ENCODE results near the gene FRYL. TPM values are rescaled to one million over a fixed set of nuclear protein-coding genes. Genes with fewer than 3 reads are reported as not detected.
A peak's percentile ranks its signal among the peaks of the same experiment; 100 is the strongest.

Gene FRYL
- total and polyA plus RNA-seq, 2 of the 8 experiments (the other 6 are each of a cell fraction or from before 2014, with no cell fraction given) = 8.0 to 36.5 TPM

DNA sequence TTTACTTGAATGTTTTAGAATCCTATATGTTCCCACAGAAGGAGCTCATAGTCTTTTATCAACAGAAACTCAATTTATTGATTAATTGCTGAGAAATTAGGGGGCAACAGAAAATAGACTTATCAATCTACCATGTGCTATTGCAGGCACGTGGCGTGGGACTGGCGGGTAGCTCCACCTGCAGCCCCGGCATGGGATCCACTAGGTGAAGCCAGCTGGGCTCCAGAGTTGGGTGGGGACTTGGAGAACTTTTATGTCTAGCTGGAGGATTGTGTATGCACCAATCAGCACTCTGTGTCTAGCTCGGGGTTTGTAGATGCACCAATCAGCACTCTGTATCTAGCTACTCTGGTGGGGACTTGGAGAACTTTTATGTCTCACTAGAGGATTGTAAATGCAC is 47.5 kb upstream of the FRYL start:
- no peak for FAIRE-seq
- Histone ChIP-seq H3K27me3 (replicated peaks in 1 of 4; ENCODE audit: control insufficient read depth in 3 of 4, extremely low read depth in 1 of 4, insufficient read depth in 3 of 4, low read length in 3 of 4) (no peaks in the 10 kb centered on the region; a peak in 1 of 7 replicates), H4K8ac (ENCODE audit: extremely low read depth, insufficient read depth, low read length) (no peak overlapping the region), H3K4me3 (ENCODE audit: extremely low read depth in 1 of 4, insufficient read depth in 2 of 4, low read depth in 3 of 4, low read length in 4 of 4) (no peak overlapping the region), H3K27ac (ENCODE audit: low read depth, low read length) (no peak overlapping the region), H3K9me3 (ENCODE audit: insufficient read depth in 2 of 2, low read depth in 1 of 2, low read length in 1 of 2) (no peaks in the 10 kb centered on the region), H2BK15ac (ENCODE audit: low read length) (no peak overlapping the region), H2BK5ac (ENCODE audit: low read depth, low read length) (no peak overlapping the region), H3K36me3 (ENCODE audit: control insufficient read depth in 2 of 4, insufficient read depth in 4 of 4, low read length in 3 of 4) (peaks cover 0 to 5% (median 0%) of the 10 kb centered on the region in 4 experiments; a peak in 1 of 8 replicates), H3K14ac (ENCODE audit: insufficient read length) (no peak overlapping the region), H3K23me2 (ENCODE audit: low read depth, low read length) (0 out of 2 replicates have a peak, but pooled peaks cover 2% of the 10 kb centered on the region), H3K79me1 (ENCODE audit: low read depth, low read length) (no peaks in the 10 kb centered on the region), H3K18ac (ENCODE audit: extremely low read depth, low read length) (no peak overlapping the region), H3K4me2 (ENCODE audit: insufficient read depth in 1 of 2, low read depth in 2 of 2, low read length in 2 of 2) (no peak overlapping the region), H3K56ac (replicated peaks; ENCODE audit: insufficient read length, low read depth, low read length) (no peak overlapping the region), H2BK120ac (replicated peaks; ENCODE audit: low read depth, low read length) (no peak overlapping the region), H3K9ac (replicated peaks in 1 of 4; ENCODE audit: extremely low read depth in 1 of 4, low read depth in 3 of 4, low read length in 3 of 4) (no peak overlapping the region), H2BK12ac (ENCODE audit: low read depth, low read length) (no peak overlapping the region), H2AK5ac (ENCODE audit: low read depth, low read length) (no peak overlapping the region), H4K5ac (ENCODE audit: insufficient read length, low read depth, low read length) (no peak overlapping the region), H3K23ac (ENCODE audit: insufficient read length) (no peak overlapping the region), H3K4ac (replicated peaks; ENCODE audit: insufficient read length, low read depth, low read length) (no peak overlapping the region), H2AFZ (ENCODE audit: low read length) (no peak overlapping the region), H2BK20ac (ENCODE audit: low read length) (no peak overlapping the region), H3K79me2 (ENCODE audit: control insufficient read depth in 1 of 2, insufficient read depth in 2 of 2, low read length in 2 of 2) (peaks cover 9 to 16% of the 10 kb centered on the region in 2 experiments), H3K4me1 (replicated peaks in 1 of 4; ENCODE audit: control insufficient read depth in 3 of 4, insufficient read depth in 4 of 4, low read length in 3 of 4) (peaks cover 0 to 3% (median 1%) of the 10 kb centered on the region in 4 experiments; a peak in 2 of 7 replicates), H4K20me1 (replicated peaks in 1 of 2; ENCODE audit: control insufficient read depth in 1 of 2, insufficient read depth in 2 of 2, low read length in 2 of 2) (no peaks in the 10 kb centered on the region), H4K91ac (replicated peaks; ENCODE audit: insufficient read length, low read length) (no peak overlapping the region)
- DNase-seq (ENCODE audit: low read depth in 1 of 2, low spot score in 2 of 2) = no peak
- ChIA-PET POLR2A (ENCODE audit: partially characterized antibody) (interaction anchor here (1.4 to 1.7 kb wide), 2 partner anchors 10 to 30 kb away, joined by 3 to 6 read pairs; no protein-coding TSS in a partner anchor), CTCF (ENCODE audit: partially characterized antibody) (interaction anchor here (0.6 to 2.1 kb wide), 6 partner anchors 11 to 730 kb away, joined by 3 to 5 read pairs (median 3); no protein-coding TSS in a partner anchor)
- TF ChIP-seq, protein P1, sequence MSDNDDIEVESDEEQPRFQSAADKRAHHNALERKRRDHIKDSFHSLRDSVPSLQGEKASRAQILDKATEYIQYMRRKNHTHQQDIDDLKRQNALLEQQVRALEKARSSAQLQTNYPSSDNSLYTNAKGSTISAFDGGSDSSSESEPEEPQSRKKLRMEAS (IDR thresholded peaks at IDR 0.05) = no peak
- TF ChIP-seq EGR1 (IDR thresholded peaks at IDR 0.05; ENCODE audit: borderline replicate concordance, low read depth, low read length) (no peak), TCF12 (IDR thresholded peaks at IDR 0.05; ENCODE audit: low read depth, low read length) (no peak), RXRA (IDR thresholded peaks at IDR 0.05; ENCODE audit: insufficient read depth, low read depth, low read length) (no peak), ASH2L (IDR thresholded peaks at IDR 0.05; ENCODE audit: low read length) (no peak), NANOG (IDR thresholded peaks at IDR 0.05; ENCODE audit: insufficient read depth, low read depth, low read length, poor library complexity, severe bottlenecking) (no peak), PHF8 (conservative IDR thresholded peaks at IDR 0.05; ENCODE audit: low read depth, low read length) (no peak), CHD1 (IDR thresholded peaks at IDR 0.05; ENCODE audit: low read depth, low read length) (no peak), RAD21 (IDR thresholded peaks at IDR 0.05 in 1 of 2, conservative IDR thresholded peaks at IDR 0.05 in 1 of 2; ENCODE audit: low read depth in 2 of 2, low read length in 2 of 2) (peak in 1 of 2 experiments; percentile 23; a peak in 1 of 4 replicates)
- 97% methylated on average over 5 of the region's 5 CpGs; no CpG with 5 or more reads in 1 of the 2 experiments for WGBS, 2 experiments (ENCODE audit: extremely low coverage in 1 of 2, insufficient coverage in 1 of 2, insufficient read length in 1 of 2, insufficient replicate concordance in 2 of 2, low coverage in 1 of 2, low lambda C conversion rate in 2 of 2, missing lambda C conversion rate in 1 of 2)

All from H1 (cell line).